IMR-90 (cell line): ENCODE data around the gene ERBB4. TPM values are rescaled to one million over a fixed set of nuclear protein-coding genes. Genes with fewer than 3 reads are reported as not detected.

Experiments used
- ATAC-seq: fragments of 200-7000 bp; cut with Tn5 transposase; 2 replicates; pipeline ENCODE4 v1.9.1; 2020; ENCODE audit warnings: low read depth, mild to moderate bottlenecking, moderate library complexity
- BruUV-seq: library from RNA; stranded (reverse); fragments of 400-500 nt; replicated peaks from 2 replicates; lab custom pipeline; 2021; lab: Mats Ljungman, UMichigan
- CTCF ChIA-PET: fragments of 300-600 bp; formaldehyde crosslinking; extraction: SDS; loops from one replicate; lab custom pipeline; 2021; ENCODE audit warnings: antibody characterized with exemption; lab: Yijun Ruan, JAX
- POLR2A ChIA-PET: fragments of 300-600 bp; sonication (Branson Sonifier 250); formaldehyde crosslinking; loops from one replicate; lab custom pipeline; 2022; ENCODE audit warnings: antibody characterized with exemption; ENCODE audit not compliant: unreplicated experiment; lab: Charles Lee
- DNase-seq: peaks from one replicate; pipeline ENCODE4 v3.0.0; 2013
- H2AFZ ChIP-seq: replicated peaks from 2 replicates; pipeline ENCODE3; 2013; ENCODE audit warnings: low read length, mild to moderate bottlenecking; ENCODE audit not compliant: poor library complexity
- H2AK5ac ChIP-seq: 2 replicates; pipeline ENCODE4 v1.6.1; 2013; ENCODE audit warnings: low read depth, low read length, inconsistent platforms
- H2AK9ac ChIP-seq: replicated peaks from 2 replicates; pipeline ENCODE3; 2013; ENCODE audit warnings: mild to moderate bottlenecking, low read depth, low read length, moderate library complexity; ENCODE audit not compliant: poor library complexity
- H2BK120ac ChIP-seq: 2 replicates; pipeline ENCODE4 v1.6.1; 2013; ENCODE audit warnings: low read depth, low read length, inconsistent platforms
- H2BK15ac ChIP-seq: 3 replicates; pipeline ENCODE4 v1.6.1; 2013; ENCODE audit warnings: low read depth, low read length, inconsistent platforms
- H2BK20ac ChIP-seq: 2 replicates; pipeline ENCODE4 v1.6.1; 2013; ENCODE audit warnings: low read depth, mild to moderate bottlenecking, inconsistent platforms, low read length, moderate library complexity
- H2BK5ac ChIP-seq: 2 replicates; pipeline ENCODE4 v1.6.1; 2013; ENCODE audit warnings: mild to moderate bottlenecking, low read depth, low read length, inconsistent platforms; ENCODE audit not compliant: poor library complexity, severe bottlenecking
- H3K14ac ChIP-seq: replicated peaks from 2 replicates; pipeline ENCODE4 v1.6.1; 2013; ENCODE audit warnings: low read depth, low read length, inconsistent platforms
- H3K18ac ChIP-seq: 2 replicates; pipeline ENCODE4 v1.6.1; 2013; ENCODE audit warnings: low read depth, low read length, control low read depth
- H3K23ac ChIP-seq: 2 replicates; pipeline ENCODE4 v1.6.1; 2013; ENCODE audit warnings: low read depth, low read length, inconsistent platforms
- H3K27ac ChIP-seq: 2 replicates; pipeline ENCODE4 v1.5.1; 2013; ENCODE audit warnings: mild to moderate bottlenecking, control low read depth, low read length; ENCODE audit not compliant: insufficient read depth
- H3K27me3 ChIP-seq: 2 replicates; pipeline ENCODE4 v1.6.1; 2013; ENCODE audit warnings: low read length; ENCODE audit not compliant: control insufficient read depth, insufficient read depth
- H3K36me3 ChIP-seq: 2 replicates; pipeline ENCODE4 v1.6.1; 2013; ENCODE audit warnings: low read length, mixed read lengths; ENCODE audit not compliant: control insufficient read depth, insufficient read depth
- H3K4ac ChIP-seq: 2 replicates; pipeline ENCODE4 v1.6.1; 2013; ENCODE audit warnings: low read depth, low read length, inconsistent platforms
- H3K4me1 ChIP-seq: 2 replicates; pipeline ENCODE4 v1.6.1; 2013; ENCODE audit warnings: low read length, mixed read lengths; ENCODE audit not compliant: control insufficient read depth, insufficient read depth
- H3K4me2 ChIP-seq: 2 replicates; pipeline ENCODE4 v1.6.1; 2013; ENCODE audit warnings: low read depth, mild to moderate bottlenecking, control low read depth, low read length, moderate library complexity
- H3K4me3 ChIP-seq: 2 replicates; pipeline ENCODE4 v1.5.1; 2013; ENCODE audit warnings: low read depth, mild to moderate bottlenecking, control low read depth, low read length, moderate library complexity; ENCODE audit not compliant: insufficient read depth
- H3K56ac ChIP-seq: 2 replicates; pipeline ENCODE4 v1.6.1; 2013; ENCODE audit warnings: low read length, inconsistent platforms; ENCODE audit not compliant: insufficient read depth; ENCODE audit errors: extremely low read depth
- H3K79me1 ChIP-seq, 2 experiments: 2 replicates each; pipeline ENCODE4 v1.6.1; 2013; ENCODE audit warnings: low read length in 2 of 2, inconsistent platforms in 1 of 2, low read depth in 1 of 2
- H3K9ac ChIP-seq: 2 replicates; pipeline ENCODE4 v1.6.1; 2013; ENCODE audit warnings: low read depth, low read length, control low read depth
- H3K9me1 ChIP-seq: 2 replicates; pipeline ENCODE4 v1.6.1; 2013; ENCODE audit warnings: low read length, inconsistent platforms; ENCODE audit not compliant: insufficient read depth
- H3K9me3 ChIP-seq: 2 replicates; pipeline ENCODE4 v1.6.1; 2013; ENCODE audit warnings: low read length; ENCODE audit not compliant: control insufficient read depth, insufficient read depth
- H4K20me1 ChIP-seq: 2 replicates; pipeline ENCODE4 v1.6.1; 2013; ENCODE audit warnings: low read length, inconsistent platforms; ENCODE audit not compliant: insufficient read depth
- H4K5ac ChIP-seq: 2 replicates; pipeline ENCODE4 v1.6.1; 2013; ENCODE audit warnings: mild to moderate bottlenecking, low read depth, low read length, control low read depth
- H4K8ac ChIP-seq, 2 experiments: 2 replicates each; pipeline ENCODE4 v1.6.1; 2013; ENCODE audit warnings: low read depth in 2 of 2, low read length in 2 of 2, control low read depth in 1 of 2, inconsistent platforms in 1 of 2
- H4K91ac ChIP-seq: 2 replicates; pipeline ENCODE4 v1.6.1; 2013; ENCODE audit warnings: low read depth, low read length, inconsistent platforms; ENCODE audit not compliant: insufficient read depth
- CEBPB ChIP-seq: IDR thresholded peaks from 2 replicates; pipeline ENCODE4 v1.6.1; 2012; ENCODE audit warnings: low read depth, low read length, improper control_type of control experiment
- CHD1 ChIP-seq: IDR thresholded peaks from 2 replicates; pipeline ENCODE4 v1.6.1; 2012; ENCODE audit warnings: low read depth, low read length, improper control_type of control experiment
- ELK1 ChIP-seq: fragments of 150-350 bp; IDR thresholded peaks from 2 replicates; pipeline ENCODE4 v1.6.1; 2016; ENCODE audit warnings: low read depth, mild to moderate bottlenecking, low read length, moderate library complexity, borderline replicate concordance
- MAFK ChIP-seq: IDR thresholded peaks from 2 replicates; pipeline ENCODE4 v1.6.1; 2012; ENCODE audit warnings: low read depth, low read length, improper control_type of control experiment
- MAZ ChIP-seq: IDR thresholded peaks from 2 replicates; pipeline ENCODE4 v1.6.1; 2012; ENCODE audit warnings: low read depth, mild to moderate bottlenecking, low read length, improper control_type of control experiment, moderate library complexity, borderline replicate concordance
- MXI1 ChIP-seq: IDR thresholded peaks from 2 replicates; pipeline ENCODE4 v1.6.1; 2012; ENCODE audit warnings: low read depth, mild to moderate bottlenecking, low read length, moderate library complexity, borderline replicate concordance
- NFE2L2 ChIP-seq: fragments of 150-350 bp; IDR thresholded peaks from 2 replicates; pipeline ENCODE4 v1.6.1; 2016; ENCODE audit warnings: low read depth, mild to moderate bottlenecking, low read length
- POLR2A ChIP-seq: IDR thresholded peaks from 2 replicates; pipeline ENCODE4 v1.6.1; 2012; ENCODE audit warnings: mild to moderate bottlenecking, low read depth, low read length
- RCOR1 ChIP-seq: IDR thresholded peaks from 2 replicates; pipeline ENCODE4 v1.6.1; 2012; ENCODE audit warnings: mild to moderate bottlenecking, low read length, improper control_type of control experiment; ENCODE audit not compliant: insufficient replicate concordance
- SMC3 ChIP-seq: fragments of 150-350 bp; IDR thresholded peaks from 2 replicates; pipeline ENCODE4 v1.6.1; 2016; ENCODE audit warnings: low read depth, mild to moderate bottlenecking, antibody characterized with exemption, low read length, moderate library complexity
- WGBS, 2 experiments: methylation state at CpG; one replicate each; pipeline versions ENCODE4 v1.1.5 to v1.1.7; 2013; ENCODE audit warnings: missing lambda C conversion rate in 2 of 2; ENCODE audit not compliant: insufficient read length in 1 of 2; ENCODE audit errors: extremely low coverage in 2 of 2; 5-methylcytosine and 5-hydroxymethylcytosine counted together
- dilution Hi-C: fragments of 300-500 bp; cut with HindIII; formaldehyde crosslinking; loops from one replicate; pipeline ENCODE4 v1.14.3; 2018; ENCODE audit warnings: low sequenced_read_pairs; ENCODE audit not compliant: unreplicated experiment
- in situ Hi-C: fragments of 300-500 bp; cut with MboI; formaldehyde crosslinking; loops from 3 replicates; pipeline ENCODE4 v1.14.3; 2019; ENCODE audit warnings: low sequenced_read_pairs, inconsistent platforms, mixed read lengths
- intact Hi-C: fragments of 100-400 bp; cut with micrococcal nuclease; formaldehyde crosslinking; loops from 2 replicates; pipeline ENCODE4 v1.10.0; 2022
- polyA plus RNA-seq, 3 experiments: library from polyadenylated mRNA; depleted of rRNA; stranded (reverse); fragments of >200 nt; gene quantifications; 2 replicates each; pipeline ENCODE4 v1.2.3, GENCODE V29; 2012; ENCODE audit warnings: low replicate concordance in 1 of 3
- total RNA-seq: library from RNA; depleted of rRNA; stranded (reverse); fragments of >200 nt; gene quantifications from 2 replicates; pipeline ENCODE4 v1.2.3, GENCODE V29; 2012
- TF ChIP-seq, protein P1 (sequence below): fragments of 150-350 bp; IDR thresholded peaks from 2 replicates; pipeline ENCODE4 v1.6.1; 2017; ENCODE audit warnings: mild to moderate bottlenecking, antibody characterized with exemption, low read length, low read depth

The ERBB4 gene
- total and polyA plus RNA-seq, 2 of the 4 experiments (the other 2 are of a cell fraction): not detected

- Histone ChIP-seq H2BK20ac (no peak overlapping the region), H2BK5ac (no peak overlapping the region), H4K20me1 (no peaks in the 10 kb centered on the region), H3K9ac (no peak overlapping the region), H3K4me3 (no peak overlapping the region), H3K36me3 (no peaks in the 10 kb centered on the region), H2AK9ac (no peak overlapping the region), H2BK15ac (no peak overlapping the region), H3K9me1 (no peaks in the 10 kb centered on the region), H4K91ac (no peak overlapping the region), H2AFZ (no peak overlapping the region), H3K18ac (no peak overlapping the region), H2AK5ac (no peak overlapping the region), H3K4me1 (no peaks in the 10 kb centered on the region), H3K4ac (no peak overlapping the region), H2BK120ac (no peak overlapping the region), H3K79me1 (no peaks in the 10 kb centered on the region), H3K27me3 (no peaks in the 10 kb centered on the region), H3K4me2 (no peak overlapping the region), H4K5ac (no peak overlapping the region), H3K27ac (no peak overlapping the region), H3K56ac (no peak overlapping the region), H3K23ac (no peak overlapping the region), H3K14ac (no peak overlapping the region), H4K8ac (no peak overlapping the region), H3K9me3 (0 out of 2 replicates have a peak, but pooled peaks cover 2% of the 10 kb centered on the region)
- intact Hi-C loops (no loop called here), dilution Hi-C loops (no loop called here), in situ Hi-C loops (no loop called here)
- BruUV-seq: no TSS peak
- CTCF ChIA-PET: interaction anchor here (0.7 kb wide), 1 partner anchor 14 kb away, joined by 3 read pairs; no protein-coding TSS in a partner anchor
- no peak for DNase-seq
- POLR2A ChIA-PET: no interaction called here
- WGBS, 2 experiments: no CpG with 5 or more reads among the region's 2 CpGs
- no peak for TF ChIP-seq MAFK
- no peak for TF ChIP-seq ELK1
- TF ChIP-seq MAZ: no peak
- TF ChIP-seq, protein P1, sequence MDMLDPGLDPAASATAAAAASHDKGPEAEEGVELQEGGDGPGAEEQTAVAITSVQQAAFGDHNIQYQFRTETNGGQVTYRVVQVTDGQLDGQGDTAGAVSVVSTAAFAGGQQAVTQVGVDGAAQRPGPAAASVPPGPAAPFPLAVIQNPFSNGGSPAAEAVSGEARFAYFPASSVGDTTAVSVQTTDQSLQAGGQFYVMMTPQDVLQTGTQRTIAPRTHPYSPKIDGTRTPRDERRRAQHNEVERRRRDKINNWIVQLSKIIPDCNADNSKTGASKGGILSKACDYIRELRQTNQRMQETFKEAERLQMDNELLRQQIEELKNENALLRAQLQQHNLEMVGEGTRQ: no peak
- TF ChIP-seq SMC3: no peak
- TF ChIP-seq MXI1: no peak
- no peak for TF ChIP-seq CEBPB
- no peak for TF ChIP-seq CHD1
- TF ChIP-seq RCOR1: no peak
- no peak for TF ChIP-seq POLR2A
- TF ChIP-seq NFE2L2: no peak
- ATAC-seq: no peak
These were observed 1141.8 kb downstream of the ERBB4 start for GRCh38 chr2:211396815-211397214.
